Astrocyte (in vitro differentiated cells and primary cell): ENCODE measurements around the gene LSP1. TPM values are rescaled to one million over a fixed set of nuclear protein-coding genes. Genes with fewer than 3 reads are reported as not detected.

Source experiments
- DNase-seq: peaks from one replicate; pipeline ENCODE4 v3.0.0-alpha.2; 2010; ENCODE audit warnings: low read depth
- FAIRE-seq: peaks from 2 replicates; lab custom pipeline; 2011; peaks lifted over from hg19 to GRCh38; lab: Jason Lieb, UNC
- H2AFZ ChIP-seq: 2 replicates; pipeline ENCODE4 v1.6.0; 2012; ENCODE audit warnings: low read depth, low read length, inconsistent platforms
- H3K27ac ChIP-seq: 2 replicates; pipeline ENCODE4 v1.5.1; 2011; ENCODE audit warnings: low read depth, low read length, inconsistent platforms
- H3K27me3 ChIP-seq: 2 replicates; pipeline ENCODE4 v1.6.0; 2011; ENCODE audit warnings: low read length, inconsistent platforms; ENCODE audit not compliant: insufficient read depth
- H3K36me3 ChIP-seq: 2 replicates; pipeline ENCODE4 v1.5.1; 2011; ENCODE audit warnings: low read length, inconsistent platforms; ENCODE audit not compliant: insufficient read depth
- H3K4me1 ChIP-seq: 2 replicates; pipeline ENCODE4 v1.5.1; 2011; ENCODE audit warnings: low read length, inconsistent platforms; ENCODE audit not compliant: insufficient read depth
- H3K4me2 ChIP-seq: 2 replicates; pipeline ENCODE4 v1.6.0; 2012; ENCODE audit warnings: low read length, inconsistent platforms
- H3K4me3 ChIP-seq: 2 replicates; pipeline ENCODE4 v1.5.1; 2011; ENCODE audit warnings: low read depth, mild to moderate bottlenecking, low read length, inconsistent platforms; ENCODE audit not compliant: insufficient read depth
- H3K79me2 ChIP-seq: 2 replicates; pipeline ENCODE4 v1.6.0; 2012; ENCODE audit warnings: mild to moderate bottlenecking, low read length, inconsistent platforms; ENCODE audit not compliant: insufficient read depth
- H3K9ac ChIP-seq: 2 replicates; pipeline ENCODE4 v1.6.0; 2012; ENCODE audit warnings: mild to moderate bottlenecking, low read length, inconsistent platforms
- H3K9me3 ChIP-seq: 2 replicates; pipeline ENCODE4 v1.5.1; 2012; ENCODE audit warnings: low read depth, mild to moderate bottlenecking, low read length, inconsistent platforms; ENCODE audit not compliant: insufficient read depth
- H4K20me1 ChIP-seq: 2 replicates; pipeline ENCODE4 v1.6.0; 2012; ENCODE audit warnings: low read length, inconsistent platforms; ENCODE audit not compliant: insufficient read depth
- H3K27ac Mint-ChIP-seq: one replicate; pipeline ENCODE4 v1.8.0; 2021; ENCODE audit warnings: mild to moderate bottlenecking, mixed read lengths; ENCODE audit not compliant: unreplicated experiment
- H3K27me3 Mint-ChIP-seq: one replicate; pipeline ENCODE4 v1.8.0; 2021; ENCODE audit warnings: low read depth, mixed read lengths; ENCODE audit not compliant: unreplicated experiment
- H3K36me3 Mint-ChIP-seq: one replicate; pipeline ENCODE4 v1.8.0; 2021; ENCODE audit warnings: low read depth, mixed read lengths; ENCODE audit not compliant: unreplicated experiment
- H3K4me1 Mint-ChIP-seq: one replicate; pipeline ENCODE4 v1.8.0; 2021; ENCODE audit warnings: low read depth, mixed read lengths; ENCODE audit not compliant: unreplicated experiment
- H3K4me3 Mint-ChIP-seq: one replicate; pipeline ENCODE4 v1.8.0; 2021; ENCODE audit warnings: mild to moderate bottlenecking, moderate library complexity, mixed read lengths; ENCODE audit not compliant: unreplicated experiment
- H3K9me3 Mint-ChIP-seq: one replicate; pipeline ENCODE4 v1.8.0; 2021; ENCODE audit warnings: mild to moderate bottlenecking, mixed read lengths; ENCODE audit not compliant: unreplicated experiment
- CTCF ChIP-seq: IDR thresholded peaks from 2 replicates; pipeline ENCODE4 v1.5.1; 2011; ENCODE audit warnings: low read depth, mild to moderate bottlenecking, inconsistent platforms, low read length, moderate library complexity; ENCODE audit not compliant: insufficient read depth
- EZH2 ChIP-seq: IDR thresholded peaks from 2 replicates; pipeline ENCODE4 v1.6.1; 2012; ENCODE audit warnings: mild to moderate bottlenecking, low read length, inconsistent platforms; ENCODE audit not compliant: insufficient read depth
- total RNA-seq: library from RNA; stranded (reverse); gene quantifications from 2 replicates; pipeline ENCODE4 v1.2.1, GENCODE V29; 2021

The LSP1 gene
- total RNA-seq, 1 donor from 2014 or later: 1.3 TPM

GRCh38 chr11:1924646-1925372 lies 71.9 kb downstream of the LSP1 start:
- no peak overlapping the region for H2AFZ ChIP-seq
- H3K79me2 ChIP-seq: no peaks in the 10 kb centered on the region
- no peaks in the 10 kb centered on the region for H3K4me1 ChIP-seq
- Mint-ChIP-seq H3K4me3 (no peak overlapping the region), H3K4me1 (peaks cover 4% of the 10 kb centered on the region), H3K36me3 (no peaks in the 10 kb centered on the region), H3K27me3 (peaks cover 15% of the 10 kb centered on the region), H3K9me3 (no peaks in the 10 kb centered on the region), H3K27ac (no peak overlapping the region)
- H3K4me3 ChIP-seq: no peak overlapping the region
- H3K27me3 ChIP-seq: peaks cover 2% of the 10 kb centered on the region
- H3K9me3 ChIP-seq: no peaks in the 10 kb centered on the region
- FAIRE-seq: no peak
- H3K9ac ChIP-seq: no peak overlapping the region
- no peak overlapping the region for H3K27ac ChIP-seq
- no peak for DNase-seq
- no peak for TF ChIP-seq EZH2
- no peak for TF ChIP-seq CTCF
- H4K20me1 ChIP-seq: no peaks in the 10 kb centered on the region
- no peak overlapping the region for H3K4me2 ChIP-seq
- no peaks in the 10 kb centered on the region for H3K36me3 ChIP-seq

GRCh38 chr11:1925373-1926155 lies 72.7 kb downstream of the LSP1 start:
- Mint-ChIP-seq H3K27ac (no peak overlapping the region), H3K4me3 (no peak overlapping the region), H3K27me3 (peaks cover 15% of the 10 kb centered on the region), H3K4me1 (peaks cover 4% of the 10 kb centered on the region), H3K36me3 (no peaks in the 10 kb centered on the region), H3K9me3 (no peaks in the 10 kb centered on the region)
- TF ChIP-seq EZH2 (no peak), CTCF (no peak)
- Histone ChIP-seq H3K27ac (no peak overlapping the region), H3K4me2 (no peak overlapping the region), H2AFZ (no peak overlapping the region), H3K36me3 (no peaks in the 10 kb centered on the region), H3K9me3 (no peaks in the 10 kb centered on the region), H3K79me2 (no peaks in the 10 kb centered on the region), H4K20me1 (no peaks in the 10 kb centered on the region), H3K9ac (no peak overlapping the region), H3K4me3 (no peak overlapping the region), H3K4me1 (no peaks in the 10 kb centered on the region), H3K27me3 (peaks cover 2% of the 10 kb centered on the region)
- FAIRE-seq: no peak
- DNase-seq: no peak
